Stimulated activated naive CD4-positive, alpha-beta T cell (primary cell): ENCODE measurements around the gene FAM53C.
"Not testable (repeated sequence)": the region's sequence is repeated elsewhere in the genome, so short reads cannot be mapped to it uniquely, and the experiment has no call there.

ENCODE experiments used
- DNase-seq, 6 experiments: peaks; one replicate each; lab custom pipeline; 2025; lab: John Stamatoyannopoulos, UW

The FAM53C gene

DNA sequence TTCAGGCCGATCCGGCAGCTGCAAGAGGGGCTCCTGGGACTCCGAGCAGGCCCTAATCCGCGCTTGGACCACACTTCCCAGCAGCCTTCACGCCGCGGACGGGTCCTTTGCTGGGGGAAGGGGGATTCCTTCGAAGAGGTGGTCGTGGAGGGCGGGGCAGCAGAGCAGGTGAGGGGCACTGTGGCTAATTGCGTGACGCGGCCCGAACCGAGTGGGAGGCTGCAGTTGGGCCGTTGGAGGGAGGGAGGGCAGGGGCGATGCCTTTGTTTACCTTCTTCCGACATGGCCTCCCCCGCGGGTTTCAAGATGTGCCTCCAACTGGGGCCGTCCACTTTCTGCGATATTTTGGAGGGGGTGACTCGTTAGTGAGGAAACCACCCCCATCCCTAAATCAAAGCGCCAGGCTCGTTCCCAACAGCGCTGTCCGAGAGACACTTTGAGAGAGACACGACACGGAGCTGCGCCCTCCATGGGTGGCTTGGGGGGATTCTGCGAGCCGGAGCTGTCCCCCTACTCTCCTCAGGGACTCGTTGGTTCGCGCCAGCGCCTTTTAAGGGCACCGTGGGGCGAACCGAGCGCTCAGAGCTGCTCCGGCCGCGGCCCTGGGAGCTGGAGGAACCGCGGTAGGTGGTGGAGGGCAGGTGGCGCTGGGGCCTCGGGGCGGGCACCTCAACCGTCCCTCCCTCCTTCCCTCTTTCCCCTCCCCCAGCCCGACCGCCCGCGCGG, at the start of gene FAM53C:
FAM53C (plus strand) TSS at position 582 of the 726 bp plus-strand sequence. CDS start 3,070 bp downstream, outside the sequence.
- peak; percentile 84 to 100 (median 94) for DNase-seq

DNA sequence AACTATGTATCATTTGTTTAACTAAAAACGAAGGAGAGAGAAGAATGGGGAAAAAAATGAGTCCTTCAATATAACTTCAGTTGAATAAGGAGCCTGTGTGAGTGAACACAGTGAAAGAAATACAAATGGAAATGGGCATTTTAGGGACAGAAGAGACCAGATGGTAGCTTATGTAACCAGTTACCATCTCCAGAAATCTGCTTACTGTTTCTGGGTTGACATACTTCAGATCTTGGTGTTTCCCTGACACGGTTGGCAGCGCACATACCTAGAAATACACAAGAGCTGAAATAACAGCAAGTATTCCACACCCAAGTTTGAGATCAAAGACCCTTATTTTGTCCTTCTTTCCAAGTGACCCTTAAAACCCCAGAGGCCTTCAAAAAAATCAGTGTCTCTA, 48.8 kb upstream of the FAM53C start:
- no peak for DNase-seq

DNA sequence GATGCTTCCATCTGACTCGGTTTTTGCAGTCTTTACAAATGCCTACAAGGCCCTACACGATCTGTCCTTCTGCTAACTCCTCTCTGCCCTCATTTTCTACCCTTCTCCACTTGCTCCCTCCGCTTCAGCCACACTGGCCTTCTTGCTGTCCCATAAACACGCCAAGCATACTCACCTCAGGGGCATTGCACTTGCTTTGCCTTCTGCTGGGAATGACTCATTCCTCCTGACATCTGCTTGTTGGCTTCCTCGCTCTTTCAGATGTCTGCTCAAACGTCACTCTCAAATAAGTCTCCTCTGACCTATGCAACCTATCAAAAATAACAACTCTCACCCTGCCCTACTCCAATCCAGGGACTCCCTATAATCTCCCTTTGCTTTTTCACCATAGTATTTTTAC, 34.7 kb upstream of the FAM53C start:
- DNase-seq: no peak

DNA sequence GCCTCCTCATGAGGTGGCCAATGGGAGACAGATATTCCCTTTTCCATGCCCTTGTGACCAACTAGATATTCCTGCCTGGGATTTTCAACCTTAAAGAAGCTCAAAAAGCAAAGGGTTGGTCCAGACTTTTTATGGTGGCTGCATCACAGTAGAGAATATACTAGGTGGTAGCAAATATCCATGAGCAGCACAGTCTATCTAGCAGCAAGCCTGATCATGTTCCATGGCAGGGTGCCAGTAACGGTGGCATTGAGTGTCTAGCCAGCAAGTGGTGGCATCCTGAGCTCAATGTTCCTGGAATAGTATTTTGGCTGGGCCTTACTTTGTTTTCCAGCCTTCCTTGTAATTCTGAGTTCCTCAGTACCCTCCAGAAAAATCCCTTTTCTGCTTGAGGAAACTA, 32.3 kb upstream of the FAM53C start:
- peak in 1 of 6 experiments; percentile 1 for DNase-seq

DNA sequence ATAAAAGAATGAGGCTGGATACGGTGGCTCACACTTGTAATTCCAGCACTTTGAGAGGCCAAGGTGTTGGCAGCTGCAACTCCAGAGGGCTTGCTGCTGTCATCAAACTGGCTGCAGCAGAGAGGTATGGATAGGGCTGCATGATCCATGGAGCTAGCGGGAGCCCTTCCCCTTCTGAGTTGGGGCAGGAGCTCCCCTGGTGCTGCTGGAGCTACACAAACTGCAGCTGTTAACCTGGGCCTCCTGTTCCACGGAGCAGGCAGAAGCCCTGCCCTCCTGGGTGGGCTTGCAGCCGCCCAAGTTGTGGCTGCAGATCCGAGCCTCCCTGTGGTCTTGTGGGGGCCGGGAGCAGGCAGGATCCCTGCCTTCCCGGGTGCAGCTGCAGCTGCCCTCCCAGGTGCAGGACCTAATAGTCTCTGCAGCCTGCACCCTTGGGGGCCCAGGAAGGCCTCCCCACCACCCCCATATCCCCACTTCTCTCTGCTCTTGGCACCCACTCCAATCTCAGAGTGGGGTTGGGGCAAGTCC, 22.3 kb upstream of the FAM53C start:
- no peak for DNase-seq

DNA sequence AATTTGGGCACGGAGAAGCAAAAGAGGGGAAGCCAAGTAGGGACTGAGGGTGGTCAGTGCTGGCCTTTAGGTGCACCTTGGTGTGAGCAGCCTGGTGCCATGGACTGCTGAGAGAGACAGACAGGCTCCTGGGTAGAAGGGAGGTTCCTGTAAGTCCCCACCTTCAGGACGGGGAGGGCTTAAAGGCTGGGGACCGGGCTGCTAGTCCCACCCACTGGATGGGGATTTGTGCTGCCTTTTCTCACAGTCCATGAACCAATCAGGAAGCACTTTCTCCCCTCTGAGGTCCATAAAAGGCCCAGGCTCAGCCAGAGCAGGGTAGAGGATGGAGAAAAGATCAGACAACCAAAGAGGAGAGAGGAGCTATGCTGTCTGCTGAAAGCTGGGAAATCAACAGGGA, 21.7 kb upstream of the FAM53C start:
- no peak for DNase-seq

DNA sequence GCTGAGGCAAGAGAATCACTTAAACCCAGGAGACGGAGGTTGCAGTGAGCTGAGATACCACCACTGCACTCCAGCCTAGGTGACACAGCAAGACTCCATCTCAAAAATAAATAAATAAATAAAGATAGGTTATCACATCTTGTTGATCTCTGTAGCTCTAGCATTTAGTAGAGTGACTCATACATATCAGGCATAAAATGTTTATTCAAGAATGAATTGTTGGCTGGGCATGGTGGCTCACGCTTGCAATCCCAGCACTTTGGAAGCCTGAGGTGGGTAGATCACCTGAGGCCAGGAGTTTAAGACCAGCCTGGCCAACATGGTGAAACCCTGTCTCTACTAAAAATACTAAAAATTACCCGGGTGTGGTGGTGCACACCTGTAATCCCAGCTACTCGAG, 19.9 kb upstream of the FAM53C start:
- not testable (repeated sequence) for DNase-seq

DNA sequence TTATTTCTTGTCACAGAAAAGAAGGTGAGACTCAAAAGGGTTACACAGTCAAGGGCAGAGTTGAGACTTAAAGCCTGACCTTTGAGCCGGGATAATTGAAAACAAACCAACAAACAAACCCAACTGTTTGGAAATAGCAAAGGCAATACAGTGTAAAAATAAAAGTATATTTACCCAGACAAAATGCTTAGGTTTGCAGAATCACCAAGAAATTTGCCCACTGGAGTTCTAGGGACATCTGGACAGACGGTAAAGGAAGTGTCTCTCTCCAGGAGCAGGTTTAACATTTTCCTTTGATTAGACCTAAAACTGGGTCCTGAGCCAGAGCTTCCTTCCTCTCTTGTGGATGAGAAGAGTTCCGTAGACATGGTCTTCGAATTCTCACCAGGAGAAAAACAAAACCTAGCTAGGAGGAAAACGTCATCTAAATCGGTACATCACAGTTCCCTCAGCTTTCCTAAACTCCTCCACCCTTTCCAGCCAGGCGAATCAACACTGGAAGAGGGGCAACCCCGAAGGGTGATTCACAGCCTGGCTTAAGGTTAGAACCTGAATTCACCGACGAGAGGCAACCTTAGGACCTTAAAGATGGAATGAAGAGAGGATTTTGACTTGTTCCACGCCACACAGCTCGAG, 7.1 kb upstream of the FAM53C start:
- no peak for DNase-seq

DNA sequence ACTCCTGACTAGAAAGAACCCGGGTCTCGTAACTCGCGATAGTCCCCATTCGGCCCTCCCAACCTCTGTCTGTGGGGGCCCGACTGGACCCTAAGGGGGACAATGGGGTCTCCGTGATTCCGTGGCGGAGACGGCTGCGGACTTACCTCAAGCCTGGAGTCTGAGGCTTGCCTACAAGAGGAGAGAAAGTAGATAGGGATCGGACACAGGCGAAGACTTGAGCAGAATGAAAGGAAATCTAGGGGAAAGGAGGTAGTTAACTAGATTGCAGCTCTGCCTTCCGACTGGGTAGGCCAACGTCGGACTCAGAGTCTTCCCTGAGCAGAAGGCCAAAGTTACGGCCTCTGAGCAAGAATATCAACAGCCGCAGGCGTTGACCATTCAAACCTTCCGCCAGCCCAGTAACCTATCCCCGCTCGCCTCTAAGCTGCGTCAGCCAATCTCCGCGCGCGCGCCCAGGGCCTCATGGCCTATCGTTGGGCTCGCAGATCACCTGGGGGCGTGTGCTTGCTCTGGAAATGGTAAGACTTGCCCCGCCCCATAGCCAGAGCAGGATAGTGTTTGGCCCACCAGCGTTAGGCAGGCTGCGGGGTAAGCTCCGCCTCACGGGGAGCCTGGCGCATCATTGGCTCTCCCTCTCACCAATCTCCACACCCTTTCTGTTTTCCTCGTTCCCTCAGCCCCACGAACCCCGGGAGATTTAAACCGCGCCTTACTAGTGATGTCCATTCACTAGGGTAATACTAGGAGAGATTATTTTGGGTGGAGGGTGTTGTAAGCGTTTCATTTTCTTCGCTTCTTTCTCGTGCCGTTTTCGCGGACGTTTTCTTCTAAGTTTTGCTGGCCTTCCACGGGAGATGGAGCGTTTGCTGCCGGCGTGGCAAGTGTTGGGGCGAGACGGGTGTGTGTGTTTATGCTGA, 6.4 kb upstream of the FAM53C start, which contains the start of gene CDC25C:
CDC25C (minus strand) TSS at position 356 of the 920 bp plus-strand sequence. CDS start 624 bp downstream, outside the sequence.
- DNase-seq: peak; percentile 91 to 98 (median 95)

DNA sequence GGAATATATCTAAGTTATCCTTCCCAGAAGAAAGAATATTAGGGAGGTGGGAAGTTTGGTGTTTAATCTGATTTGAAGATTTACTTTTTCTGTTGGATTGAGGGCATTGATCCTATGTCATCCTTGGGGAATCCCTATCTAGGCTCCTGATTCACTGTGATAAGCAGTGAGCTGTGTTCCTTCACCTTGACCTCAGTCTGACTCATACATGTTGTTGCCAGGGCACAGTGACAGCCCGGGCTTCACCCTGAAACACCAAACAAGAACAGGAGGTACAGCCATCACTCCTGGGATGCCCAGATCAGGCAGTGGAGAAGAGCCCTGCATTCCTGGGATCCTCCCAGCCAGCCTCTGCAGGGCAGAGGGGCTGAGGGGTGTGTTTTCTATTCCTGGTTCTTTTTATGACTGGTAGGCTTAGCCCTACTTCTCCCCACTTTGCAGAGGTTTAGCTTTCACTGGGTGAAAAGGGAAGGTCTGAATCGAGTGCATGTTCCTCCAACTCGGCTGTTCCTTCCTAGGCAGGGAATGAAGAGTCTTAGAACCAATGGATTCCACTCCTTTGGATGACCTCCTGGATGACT, 3.1 kb upstream of the FAM53C start:
- no peak for DNase-seq

DNA sequence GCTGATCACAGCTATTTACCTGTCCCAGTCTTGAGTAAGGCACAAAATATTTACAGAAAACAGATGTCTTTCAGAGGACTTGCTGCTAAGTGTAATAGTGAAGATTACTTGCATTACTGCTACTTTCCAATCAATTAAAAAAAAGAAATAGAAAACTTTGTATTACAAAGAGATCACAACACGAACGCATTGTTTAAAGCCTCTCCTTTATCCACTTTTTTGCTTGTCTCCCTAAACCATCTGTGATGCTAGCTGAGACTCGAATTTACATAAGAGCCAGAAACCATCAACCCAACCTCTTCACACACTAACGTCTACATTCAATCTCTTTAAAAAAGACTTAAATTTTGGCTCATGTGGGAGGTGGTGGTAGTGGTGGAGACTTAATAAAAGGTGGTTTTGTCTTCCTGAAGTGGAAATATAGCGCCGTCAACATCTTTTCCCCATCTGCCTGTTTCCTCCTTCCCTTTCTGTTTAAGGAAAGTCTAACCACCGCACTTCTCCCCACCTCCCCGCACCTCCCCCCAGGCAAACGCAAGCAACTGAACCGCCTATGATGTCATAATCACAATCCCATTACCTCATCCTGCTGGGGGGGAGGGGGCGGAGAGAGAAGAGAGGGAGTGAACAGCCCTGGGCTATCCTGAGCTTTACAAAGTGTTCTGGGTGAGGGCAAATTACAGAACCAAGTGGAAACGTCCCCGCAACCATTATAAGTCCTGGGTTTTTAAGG, 948 bp upstream of the FAM53C start:
- DNase-seq: peak in 3 of 6 experiments; percentile 73 to 82 (median 81)

DNA sequence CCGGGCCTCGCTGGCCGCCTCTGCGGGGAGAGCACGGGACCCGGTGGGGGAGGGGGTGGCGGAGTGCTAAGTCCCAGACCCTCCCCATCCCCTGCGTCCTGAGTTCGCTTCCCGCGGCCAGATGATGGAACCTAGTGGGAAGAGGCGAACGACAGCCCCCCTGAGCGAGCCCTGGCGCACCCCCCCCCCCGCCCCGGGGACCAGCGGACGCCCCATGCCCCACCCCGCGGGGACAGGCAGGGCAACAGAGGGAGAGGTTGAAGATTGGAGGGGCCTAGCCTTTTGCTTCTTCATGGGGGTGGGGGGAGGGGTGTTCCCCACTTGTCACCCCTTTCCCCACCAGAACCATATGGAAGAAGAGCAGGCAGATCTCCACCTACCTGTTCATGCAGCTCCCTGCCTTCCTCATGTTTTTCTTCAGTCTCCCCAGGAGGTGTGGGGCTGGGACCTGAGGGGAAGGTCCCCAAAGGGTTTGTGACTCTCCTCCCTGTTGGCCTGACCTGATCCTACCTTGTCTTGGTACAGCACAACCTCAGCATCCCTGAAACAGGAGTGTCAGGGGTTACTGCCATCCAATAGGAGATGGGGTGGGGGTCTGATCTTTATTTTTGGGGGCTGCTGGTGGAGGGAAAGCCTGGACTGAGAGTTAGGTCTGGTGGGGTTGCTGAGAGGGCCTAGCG, 485 bp downstream of the FAM53C start:
- DNase-seq: peak in 2 of 6 experiments; percentile 13 to 29

DNA sequence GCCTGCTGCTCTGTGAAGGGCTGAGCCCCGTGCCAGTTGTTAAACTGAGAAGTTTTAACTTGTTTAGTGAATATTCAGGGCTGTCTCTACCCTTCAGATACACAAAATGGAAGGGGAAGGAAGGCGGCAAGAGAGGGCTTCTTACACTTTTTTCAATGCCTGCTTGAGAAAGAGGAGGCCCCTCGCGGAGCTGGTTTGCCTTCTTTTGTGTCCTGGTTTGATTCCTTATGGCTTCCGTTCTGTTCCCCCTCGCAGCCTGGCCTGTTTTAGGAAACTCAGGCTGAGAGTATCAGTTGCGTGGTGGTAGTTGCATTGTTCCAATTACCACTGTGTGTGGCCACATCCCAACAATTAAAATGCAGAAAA, 1.0 kb downstream of the FAM53C start:
- peak in 1 of 6 experiments; percentile 19 for DNase-seq

DNA sequence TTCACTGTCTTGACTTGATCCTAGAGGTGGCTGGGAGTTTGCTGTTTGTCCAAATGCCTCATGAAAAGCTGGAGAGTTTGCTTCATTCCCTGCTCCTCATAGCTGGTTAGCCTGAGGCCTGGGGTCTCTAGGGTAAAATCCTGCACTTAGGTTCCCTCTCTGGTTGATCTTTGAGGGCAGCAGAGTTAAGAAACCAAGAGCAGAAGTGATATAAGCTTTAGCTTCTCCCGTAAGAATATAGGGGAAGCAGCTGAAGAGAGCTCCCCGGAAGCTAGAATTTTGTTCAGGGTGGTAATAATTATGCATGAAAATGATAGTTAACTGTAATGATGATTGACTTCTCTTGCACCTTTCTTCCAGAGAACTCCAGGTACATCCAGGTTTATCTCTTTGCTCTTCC, 1.4 kb downstream of the FAM53C start:
- DNase-seq: peak in 1 of 6 experiments; percentile 3

DNA sequence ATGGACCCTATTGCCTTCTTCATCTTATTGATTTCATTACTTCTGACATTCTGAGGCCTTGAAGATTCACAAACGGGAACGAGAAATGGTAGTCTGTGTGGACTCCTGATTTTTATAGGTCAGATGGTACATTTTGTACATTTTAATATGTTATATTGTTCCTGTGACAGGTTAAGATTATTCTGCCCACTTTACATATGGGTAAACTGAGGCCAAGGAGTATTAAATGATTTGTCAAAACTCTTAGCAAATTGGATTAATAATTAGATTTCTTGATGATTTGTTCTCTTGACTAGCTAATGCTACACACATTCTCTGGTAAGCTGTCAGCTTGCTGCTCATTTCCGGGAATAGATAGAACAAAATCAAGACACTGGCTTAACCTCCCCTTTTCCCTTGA, 1.9 kb downstream of the FAM53C start:
- DNase-seq: no peak

DNA sequence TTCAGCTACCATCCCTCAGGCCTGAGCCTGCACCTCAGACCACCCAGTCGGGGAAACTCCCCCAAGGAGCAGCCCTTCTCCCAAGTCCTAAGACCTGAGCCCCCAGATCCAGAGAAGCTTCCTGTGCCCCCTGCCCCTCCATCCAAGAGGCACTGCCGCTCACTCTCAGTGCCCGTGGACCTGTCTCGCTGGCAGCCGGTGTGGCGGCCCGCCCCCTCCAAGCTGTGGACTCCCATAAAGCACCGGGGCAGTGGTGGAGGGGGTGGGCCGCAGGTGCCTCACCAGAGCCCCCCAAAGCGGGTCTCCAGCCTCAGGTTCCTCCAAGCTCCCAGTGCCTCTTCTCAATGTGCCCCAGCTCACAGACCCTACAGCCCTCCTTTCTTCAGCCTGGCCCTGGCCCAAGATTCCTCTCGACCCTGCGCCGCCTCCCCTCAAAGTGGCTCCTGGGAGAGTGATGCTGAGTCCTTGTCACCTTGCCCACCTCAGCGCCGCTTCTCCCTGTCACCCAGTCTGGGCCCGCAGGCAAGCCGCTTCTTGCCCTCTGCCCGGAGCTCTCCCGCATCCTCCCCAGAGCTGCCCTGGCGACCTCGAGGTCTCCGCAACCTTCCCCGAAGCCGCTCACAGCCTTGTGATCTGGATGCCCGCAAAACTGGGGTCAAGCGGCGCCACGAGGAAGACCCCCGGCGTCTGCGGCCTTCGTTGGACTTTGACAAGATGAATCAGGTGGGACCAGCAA, 7.0 kb downstream of the FAM53C start:
- DNase-seq: no peak

DNA sequence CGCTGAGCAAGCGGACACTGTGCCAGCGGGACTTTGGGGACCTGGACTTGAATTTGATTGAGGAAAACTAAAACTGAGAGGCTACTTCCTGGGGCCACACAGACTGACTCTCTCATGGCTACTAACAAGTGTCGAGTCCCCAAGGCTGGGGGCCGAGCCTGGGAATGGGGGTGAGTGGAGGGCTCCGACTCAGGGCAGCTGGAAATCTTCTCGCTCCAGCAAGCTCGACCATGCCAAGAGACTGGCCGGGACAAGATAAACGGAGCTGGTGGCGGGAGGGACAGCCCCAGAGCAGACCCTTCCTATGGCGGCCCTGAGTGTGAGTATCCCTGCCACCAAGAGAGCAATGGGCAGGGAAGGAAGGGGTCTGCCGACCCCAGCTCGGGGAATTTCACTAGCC, 8.8 kb downstream of the FAM53C start:
- no peak for DNase-seq

DNA sequence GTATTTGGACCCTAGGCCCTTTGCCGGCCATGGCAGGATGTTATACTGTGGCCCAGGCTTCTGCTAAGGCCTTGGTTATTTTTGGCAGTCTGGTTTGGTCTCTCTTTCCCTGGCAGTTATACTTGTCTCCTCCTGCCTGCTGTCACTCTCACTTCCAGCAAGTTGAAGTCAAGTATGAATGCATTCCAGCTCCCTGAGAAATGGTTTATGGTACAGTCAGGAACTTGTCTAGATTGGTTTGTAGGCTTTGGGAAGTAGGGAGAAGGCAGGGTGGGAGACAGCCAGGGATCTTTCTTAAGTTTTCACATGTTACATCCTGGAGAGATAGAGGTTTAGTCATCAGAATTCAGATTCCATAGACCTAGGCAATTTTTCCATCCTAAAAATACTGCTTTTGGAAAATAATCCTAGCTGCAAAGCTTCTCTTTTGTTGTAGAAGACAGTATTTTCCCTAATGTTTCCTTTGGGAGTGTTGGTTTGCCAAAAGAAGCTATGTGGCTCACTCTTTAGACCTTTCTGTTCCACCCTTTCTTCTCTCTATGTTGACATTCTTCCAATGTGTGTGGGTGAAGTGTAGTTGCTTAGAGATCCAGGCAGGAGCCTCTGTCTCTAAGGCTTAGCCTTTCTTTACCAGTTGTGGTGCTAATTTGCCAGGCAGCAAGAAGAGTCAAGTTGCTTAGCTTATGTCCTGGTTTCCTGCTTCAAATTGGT, 11.9 kb downstream of the FAM53C start:
- DNase-seq: no peak

DNA sequence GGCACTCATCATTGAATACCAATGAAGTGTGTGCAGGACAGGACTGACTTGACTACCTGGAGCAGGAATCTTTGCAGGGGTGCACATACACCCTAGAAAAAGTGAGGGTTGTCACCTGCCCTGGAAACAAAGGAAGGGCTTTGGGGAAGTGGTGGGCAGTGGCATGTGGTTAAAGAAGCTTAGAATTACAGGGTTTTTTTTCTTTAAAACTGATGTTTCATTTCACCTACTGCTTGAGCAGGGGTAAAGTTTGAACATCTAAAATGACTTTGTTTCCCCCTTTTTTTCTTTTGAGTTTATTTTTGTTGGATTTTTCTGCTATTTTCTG, 12.5 kb downstream of the FAM53C start:
- DNase-seq: no peak
